Colon (tissue), 2 donors: ENCODE data around the gene CHIA.

Experiments used
- FAIRE-seq: peaks from 2 replicates; lab custom pipeline; 2012; peaks lifted over from hg19 to GRCh38; lab: Jason Lieb, UNC
- donor health status: control.
- donor health status: control.

The CHIA gene

GRCh38 chr1:111366256-111366655 is 75.6 kb downstream of the CHIA start:
- no peak for FAIRE-seq

- no peak for FAIRE-seq
Measured at GRCh38 chr1:111369177-111369576, 78.5 kb downstream of the CHIA start.

GRCh38 chr1:111369645-111370044 is 79.0 kb downstream of the CHIA start:
- no peak for FAIRE-seq
